Hematopoietic multipotent progenitor cell treated with erythropoietin and hydrocortisone succinate and interleukin-3 and kit ligand, for 4 days (in vitro differentiated cells): ENCODE measurements around the gene KCNT1.

Source experiments
- DNase-seq: peaks from one replicate; pipeline ENCODE4 v3.0.0-alpha.2; 2015

The KCNT1 gene

DNA sequence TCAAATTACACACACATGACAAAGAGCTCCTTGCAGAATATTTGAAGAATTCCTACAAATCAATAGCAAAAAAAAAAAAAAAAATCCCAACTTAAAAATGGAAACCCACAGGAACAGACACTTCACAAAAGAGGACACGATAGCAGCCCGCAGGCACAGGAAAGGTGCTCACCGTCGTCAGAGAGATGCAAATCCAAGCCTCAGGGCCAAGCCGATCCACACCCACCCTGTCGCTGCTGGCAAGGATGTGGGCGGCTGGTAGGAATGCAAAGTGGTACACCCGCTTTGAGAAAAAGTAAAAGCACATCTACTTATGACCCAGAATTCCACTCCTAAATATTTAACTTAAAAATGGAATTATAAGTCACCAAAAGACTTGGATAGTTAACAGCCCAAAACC, 28.0 kb upstream of the KCNT1 start:
- no peak for DNase-seq

DNA sequence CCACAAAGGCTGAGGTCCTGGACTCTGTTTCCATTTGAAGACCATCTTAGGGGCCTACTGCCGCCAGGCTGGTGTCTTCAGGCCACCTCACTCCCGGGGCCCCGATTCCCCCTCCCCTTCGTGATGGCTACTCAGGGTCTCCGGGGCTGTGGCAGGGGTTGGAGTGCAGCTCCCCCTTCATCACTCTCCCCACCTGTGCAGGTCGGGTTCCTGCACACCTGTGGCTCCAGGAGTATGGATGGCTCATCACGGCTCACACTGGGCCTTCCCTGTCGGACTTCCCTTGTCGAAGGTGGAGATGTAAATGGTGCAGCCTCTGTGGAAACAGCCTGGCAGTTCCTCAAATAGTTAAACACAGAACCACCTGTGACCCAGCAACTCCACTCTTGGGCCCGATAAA, 27.0 kb upstream of the KCNT1 start:
- DNase-seq = no peak

DNA sequence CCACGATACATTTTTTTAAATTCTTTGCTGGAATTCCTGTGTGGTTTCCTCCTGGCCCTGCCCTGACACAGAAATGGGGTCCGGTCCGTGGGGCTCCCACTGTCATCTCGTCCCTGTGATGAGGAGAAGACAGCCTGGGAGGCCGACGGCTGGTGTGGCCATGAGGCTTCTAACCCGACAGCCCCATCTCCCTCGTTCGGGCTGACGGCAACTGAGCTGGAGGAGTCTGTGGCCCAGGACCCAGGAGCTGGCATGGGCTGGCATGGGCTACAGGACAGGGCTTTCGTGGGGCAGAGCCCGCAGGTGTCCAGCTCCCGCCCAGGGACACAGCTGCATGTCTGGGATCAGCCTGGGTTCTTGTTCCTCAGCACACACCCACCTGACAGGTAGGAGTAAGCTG, 25.1 kb upstream of the KCNT1 start:
- no peak for DNase-seq

DNA sequence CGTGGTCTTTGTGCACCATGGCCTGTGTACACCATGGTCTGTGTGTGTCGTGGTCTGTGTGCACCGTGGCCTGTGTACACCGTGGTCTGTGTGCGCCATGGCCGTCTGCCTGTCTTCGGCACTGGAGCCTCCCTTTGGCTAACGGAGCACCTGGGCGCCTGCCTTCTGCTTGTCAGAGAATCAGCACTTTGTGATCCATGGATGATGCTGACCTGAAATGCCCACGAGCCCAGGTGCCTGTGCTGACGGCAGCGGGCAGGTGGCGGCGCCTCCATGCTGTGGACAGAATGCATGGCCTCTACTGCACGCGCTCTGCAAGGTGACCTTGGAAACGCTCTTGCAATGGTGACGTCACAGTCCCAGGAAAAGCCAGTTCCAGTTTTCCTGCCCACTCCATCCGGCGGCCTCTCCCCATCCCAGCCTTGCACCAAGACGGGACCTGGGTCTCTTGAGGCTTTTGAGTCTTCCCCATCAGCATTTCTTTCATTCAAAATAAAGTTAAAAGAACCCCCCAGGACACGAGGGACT, 24.3 kb upstream of the KCNT1 start:
- no peak for DNase-seq

DNA sequence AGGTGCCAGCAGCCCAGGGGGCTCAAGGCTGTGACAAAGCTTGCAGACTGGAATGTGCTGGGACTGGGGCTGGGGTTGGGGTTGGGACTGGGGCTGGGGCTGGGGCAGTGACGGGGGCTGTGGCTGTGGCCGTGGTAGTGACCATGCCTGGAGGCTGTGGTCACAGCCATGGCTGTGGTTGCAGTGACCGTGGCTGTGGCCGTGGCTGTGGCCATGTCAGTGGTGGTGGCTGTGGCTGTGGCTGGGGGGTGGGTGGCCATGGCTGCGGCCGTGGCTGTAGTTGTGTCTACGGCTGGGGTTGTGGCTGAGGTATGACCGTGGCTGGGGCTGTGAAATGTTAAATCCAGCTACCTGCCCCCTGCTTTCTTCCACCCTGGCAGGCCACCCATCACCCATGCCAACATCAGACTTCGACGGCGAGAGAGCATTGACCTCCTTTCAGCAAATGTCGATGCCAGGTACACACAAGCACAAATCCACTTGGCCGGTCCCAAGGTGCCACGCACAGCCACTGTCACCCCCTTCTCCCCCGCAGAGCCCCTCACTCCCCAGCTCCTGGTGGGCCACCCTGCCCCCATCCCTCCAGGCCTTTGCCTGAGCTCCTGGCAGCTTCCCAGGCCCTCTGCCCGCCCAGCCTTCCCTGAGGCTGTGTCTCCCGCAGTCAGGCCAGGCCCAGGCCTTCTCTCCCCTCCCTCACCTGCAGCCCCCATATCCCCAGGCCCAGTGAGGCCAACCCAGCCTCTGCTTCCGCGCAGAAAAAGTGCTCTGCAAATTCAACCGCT, 23.6 kb upstream of the KCNT1 start:
- DNase-seq = no peak

DNA sequence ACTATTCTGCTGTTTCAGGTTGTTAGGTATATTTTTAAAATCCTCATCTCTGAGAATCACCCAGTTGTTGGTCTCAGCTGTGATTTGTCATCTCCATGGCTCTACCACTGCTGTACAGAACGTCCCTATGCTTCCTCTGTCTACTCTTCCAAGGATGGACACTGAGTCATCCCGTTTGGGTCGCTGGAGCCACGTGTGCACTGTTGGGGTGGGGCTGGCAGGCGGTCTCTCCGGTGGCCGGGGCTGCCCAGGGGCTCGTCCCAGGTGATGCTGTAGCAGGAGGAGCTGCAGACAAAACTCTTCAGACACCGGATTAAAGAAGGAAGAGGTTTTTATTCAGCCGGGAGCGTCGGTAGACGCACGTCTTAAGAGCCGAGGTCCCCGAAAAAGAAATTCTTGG, 21.9 kb upstream of the KCNT1 start:
- DNase-seq = no peak

DNA sequence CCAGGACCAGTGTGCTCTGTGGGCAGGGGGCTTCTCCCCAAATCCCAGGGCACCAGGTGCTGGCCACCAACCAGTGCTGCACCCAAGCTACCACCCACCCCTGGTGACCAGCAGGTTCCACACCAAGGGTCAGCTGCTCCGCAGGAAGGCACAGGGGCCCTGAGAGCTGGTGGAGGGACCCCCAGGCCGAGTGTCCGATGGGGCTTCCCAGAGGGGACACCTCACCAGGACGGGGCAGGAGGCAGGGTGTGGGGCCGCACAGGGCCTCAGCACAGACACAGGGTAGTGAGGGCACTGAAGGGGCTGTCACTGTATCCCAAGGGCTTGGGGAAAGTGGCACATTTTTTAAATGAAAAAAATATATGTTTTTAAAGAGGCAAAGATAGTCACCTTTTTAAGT, 20.8 kb upstream of the KCNT1 start:
- DNase-seq = no peak

DNA sequence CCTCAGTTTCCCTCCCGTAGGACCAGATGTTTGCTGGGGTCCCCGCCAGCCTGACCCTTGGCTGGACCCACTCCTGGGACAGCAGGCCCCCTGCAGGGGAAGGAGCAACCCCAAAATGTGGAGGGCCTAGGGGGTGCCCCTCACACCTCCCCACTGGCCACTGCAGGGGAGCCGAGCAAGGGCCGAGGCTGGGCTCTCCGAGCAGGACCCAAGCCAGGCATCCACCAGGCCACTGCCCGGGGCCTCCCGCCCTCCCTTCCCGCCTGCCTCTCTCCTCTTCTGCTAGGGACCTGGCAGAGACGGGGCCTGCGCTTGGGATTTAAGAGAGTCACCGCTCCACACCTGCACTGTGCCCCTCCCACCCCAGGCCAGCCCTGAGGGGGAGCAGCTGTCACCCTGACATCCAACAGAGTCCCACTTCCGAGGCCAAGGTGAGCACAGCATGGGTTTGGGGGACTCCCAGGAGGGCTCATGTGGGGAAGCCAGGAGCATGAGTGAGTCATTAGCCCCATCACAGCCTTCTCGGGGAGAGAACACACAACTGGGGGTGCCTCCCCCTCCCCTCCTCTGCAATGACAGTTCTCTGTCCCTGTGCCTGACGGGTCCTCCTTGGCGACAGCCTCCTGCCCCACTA, 18.5 kb upstream of the KCNT1 start:
- DNase-seq = no peak

DNA sequence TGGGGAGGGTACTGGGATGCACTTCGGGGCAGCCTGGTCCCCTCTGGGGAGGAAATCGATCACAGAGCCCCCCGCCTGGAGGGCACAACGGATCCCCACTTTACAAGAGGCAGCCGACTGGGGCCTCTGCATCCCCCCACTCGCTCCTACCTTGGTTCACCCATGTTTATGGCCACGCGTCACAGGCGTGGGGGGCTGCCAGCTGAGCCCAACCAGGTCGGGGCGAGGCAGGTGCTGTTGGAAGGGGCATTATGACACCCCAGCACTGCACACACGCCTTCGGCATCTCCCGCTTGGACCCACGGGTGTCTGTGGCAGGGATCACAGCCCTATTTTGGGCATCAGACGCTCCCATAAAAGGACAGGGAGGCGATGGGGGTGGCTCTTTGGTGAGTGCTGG, 17.3 kb upstream of the KCNT1 start:
- DNase-seq = no peak

DNA sequence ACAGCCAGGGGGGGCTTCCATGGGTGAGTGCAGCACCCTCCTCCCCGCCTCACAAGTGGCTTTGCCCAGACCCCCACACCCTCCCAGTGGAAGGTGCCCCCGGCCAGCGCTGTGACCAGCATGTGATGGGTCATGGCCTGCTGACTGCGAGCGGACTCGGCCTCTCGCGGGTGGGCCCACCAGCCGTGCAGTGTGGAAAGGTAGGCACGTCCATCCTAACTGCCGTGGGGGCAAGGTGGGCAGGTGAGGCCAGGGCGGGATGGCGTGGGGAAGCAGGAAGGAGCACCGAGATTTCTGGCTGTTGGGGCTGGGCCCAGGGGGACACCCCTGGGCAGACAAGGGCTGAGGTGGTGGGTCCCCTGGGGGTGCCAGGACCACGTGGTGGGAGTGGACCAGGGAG, 14.8 kb upstream of the KCNT1 start:
- no peak for DNase-seq

DNA sequence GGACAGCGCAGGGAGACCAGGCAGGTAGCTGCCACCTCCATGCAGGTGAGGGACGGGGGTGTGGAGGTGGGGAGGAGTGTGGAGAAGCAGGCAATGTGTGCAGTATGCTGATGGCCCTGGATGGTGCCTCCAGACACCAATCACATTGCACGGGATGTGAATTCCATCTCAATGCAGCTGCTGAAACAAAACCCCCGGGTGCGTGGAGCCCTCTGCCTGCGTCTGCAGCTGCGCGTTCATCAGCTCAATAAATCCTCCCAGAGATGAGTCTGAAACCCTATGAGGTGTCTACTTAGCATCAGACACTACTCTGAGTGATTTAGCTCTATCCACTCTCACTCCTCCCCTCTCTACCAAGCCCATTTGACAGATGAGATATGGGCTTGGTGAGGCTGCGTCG, 13.0 kb upstream of the KCNT1 start:
- DNase-seq = no peak

DNA sequence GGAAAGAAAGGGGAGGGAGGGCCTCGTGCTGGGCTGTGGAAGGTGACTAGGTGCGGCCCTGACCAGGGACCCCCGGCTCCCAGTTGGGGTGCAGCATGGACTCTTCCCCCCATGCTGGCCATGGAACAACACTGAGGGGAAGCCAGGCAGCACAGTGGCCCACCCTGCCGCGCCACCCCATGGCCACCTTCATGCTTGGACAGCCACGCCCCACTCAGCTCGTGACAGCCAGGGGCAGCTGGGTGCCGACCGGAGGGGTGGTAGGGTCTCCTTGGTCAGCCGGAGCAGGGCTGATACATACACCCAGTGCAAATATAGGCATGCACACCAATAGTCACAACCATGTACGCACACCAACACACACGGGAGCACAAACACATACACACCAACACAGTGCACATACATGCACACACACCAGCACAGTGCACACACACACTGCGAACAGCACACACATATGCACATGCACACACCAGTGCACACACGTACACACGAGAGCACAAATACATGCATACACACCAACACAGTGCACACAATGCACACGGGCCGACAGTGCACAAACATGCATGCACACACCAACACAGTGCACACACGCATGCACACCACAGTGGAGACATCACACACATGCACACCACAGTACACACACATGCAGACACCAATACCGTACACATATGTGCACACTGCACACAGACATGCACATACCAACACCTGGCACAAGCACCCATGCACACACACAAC, 11.0 kb upstream of the KCNT1 start:
- no peak for DNase-seq

DNA sequence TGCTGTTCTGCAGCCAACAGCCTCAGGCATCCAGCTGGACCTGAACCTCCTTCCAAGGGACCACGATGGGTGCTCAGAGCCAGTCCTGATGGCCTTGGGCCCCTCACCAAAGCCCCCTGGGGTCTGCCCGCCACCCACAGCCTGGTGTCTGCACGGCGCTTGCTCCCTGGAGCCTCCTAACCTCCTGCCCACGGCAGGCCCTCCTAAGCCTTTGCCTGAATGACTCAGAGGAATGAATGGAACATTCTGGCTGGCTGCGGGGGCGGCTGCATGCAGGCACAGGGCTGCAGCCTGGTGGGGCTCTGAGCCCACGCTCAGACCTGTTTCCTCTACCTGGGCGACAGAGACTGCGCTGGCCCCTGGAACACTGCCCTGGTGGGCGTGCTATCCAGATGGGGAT, 9.6 kb upstream of the KCNT1 start:
- no peak for DNase-seq

DNA sequence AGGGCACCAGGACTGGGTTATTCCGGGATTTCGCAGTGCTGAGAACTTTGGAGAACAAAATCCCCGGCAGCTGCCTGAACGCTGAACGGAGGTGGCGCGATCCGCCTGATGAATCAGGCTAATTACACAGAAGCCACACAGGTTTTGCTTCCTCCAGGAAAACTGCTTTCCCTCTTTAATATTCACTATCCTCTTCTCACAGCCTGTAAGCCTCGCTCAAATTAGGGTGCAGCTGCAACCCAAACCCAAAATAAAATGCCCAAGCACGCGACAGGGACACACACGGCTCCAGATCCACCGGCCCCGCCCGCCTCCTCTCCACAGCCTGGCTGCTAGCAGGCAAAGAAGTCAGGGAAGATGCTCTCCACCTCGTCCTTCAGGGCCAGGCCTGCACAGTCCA, 8.7 kb upstream of the KCNT1 start:
- DNase-seq = no peak

DNA sequence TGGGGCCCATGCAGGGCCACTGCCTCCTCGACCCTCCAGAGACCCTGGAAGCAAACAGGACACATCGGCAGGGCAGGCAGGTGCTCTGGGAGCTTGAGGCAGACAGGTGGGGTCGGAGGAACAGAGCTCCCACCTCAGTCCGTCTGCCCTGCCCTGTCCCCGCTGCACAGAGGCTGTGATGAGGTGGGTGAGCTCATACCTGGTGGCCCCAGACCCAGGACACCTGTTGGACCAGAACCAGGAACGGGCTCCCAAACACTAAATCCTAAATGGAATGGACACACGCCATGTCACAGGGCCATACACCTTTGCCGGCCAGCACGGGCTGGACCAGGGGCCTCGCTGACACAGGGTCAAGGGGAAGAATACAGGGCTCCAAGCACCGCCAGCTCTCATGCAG, 8.2 kb upstream of the KCNT1 start:
- no peak for DNase-seq

DNA sequence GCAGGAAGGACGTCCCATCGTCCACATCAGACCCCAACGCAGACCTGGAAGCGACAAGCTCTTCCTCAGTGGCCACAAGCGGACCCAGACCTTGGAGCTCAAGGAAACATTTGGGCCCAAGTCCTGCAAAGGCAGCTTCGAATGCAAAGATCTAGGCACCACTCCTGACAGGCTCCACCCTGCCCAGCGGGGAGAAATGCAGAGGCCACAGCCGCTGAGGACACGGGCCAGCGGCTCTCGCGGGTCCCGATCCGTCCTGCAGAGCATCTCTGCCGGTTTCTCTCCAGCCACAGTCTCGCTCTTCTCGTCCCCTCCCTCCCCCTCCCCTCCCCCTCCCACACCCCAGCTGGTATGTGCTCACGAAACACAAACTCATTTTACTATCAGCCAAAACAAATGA, 7.6 kb upstream of the KCNT1 start:
- DNase-seq = no peak

DNA sequence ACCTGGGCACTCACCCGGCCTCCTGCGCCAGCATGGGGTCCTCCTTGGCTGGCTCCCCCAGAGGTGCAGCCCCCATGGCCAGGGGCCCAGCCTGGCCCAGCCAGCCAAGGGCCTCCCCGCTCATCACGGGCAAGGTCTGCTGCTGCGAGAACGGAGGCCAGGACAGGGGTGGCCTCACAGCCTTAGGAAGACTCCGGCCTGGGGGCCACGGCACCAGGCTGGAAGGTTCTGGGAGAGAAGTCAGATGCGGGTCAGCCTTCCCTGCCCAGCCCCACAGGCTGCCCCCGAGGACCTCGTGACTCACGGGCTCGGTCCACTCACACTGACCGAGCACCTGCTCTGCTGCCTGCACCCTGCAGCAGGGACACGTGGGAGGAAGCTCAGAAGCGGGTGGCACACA, 6.9 kb upstream of the KCNT1 start:
- no peak for DNase-seq

DNA sequence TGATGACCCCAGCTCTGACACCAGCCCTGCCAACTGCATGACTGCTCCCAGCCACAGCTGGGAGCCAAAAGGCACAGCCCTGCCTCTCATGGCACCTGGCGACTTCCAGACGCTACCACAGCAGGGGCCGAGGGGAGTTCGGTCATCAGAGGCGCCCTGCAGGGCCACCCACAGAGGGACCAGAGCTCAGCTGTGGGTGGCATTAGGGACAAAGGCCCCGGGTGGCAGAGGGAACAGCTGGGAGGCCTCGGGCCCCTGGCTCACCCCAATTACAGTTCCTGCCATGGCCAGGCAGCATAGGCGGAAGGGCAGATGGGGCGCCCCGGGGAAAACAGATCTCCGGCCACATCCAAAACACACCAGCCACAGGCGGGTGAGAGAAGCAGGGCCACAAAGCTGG, 6.3 kb upstream of the KCNT1 start:
- no peak for DNase-seq

DNA sequence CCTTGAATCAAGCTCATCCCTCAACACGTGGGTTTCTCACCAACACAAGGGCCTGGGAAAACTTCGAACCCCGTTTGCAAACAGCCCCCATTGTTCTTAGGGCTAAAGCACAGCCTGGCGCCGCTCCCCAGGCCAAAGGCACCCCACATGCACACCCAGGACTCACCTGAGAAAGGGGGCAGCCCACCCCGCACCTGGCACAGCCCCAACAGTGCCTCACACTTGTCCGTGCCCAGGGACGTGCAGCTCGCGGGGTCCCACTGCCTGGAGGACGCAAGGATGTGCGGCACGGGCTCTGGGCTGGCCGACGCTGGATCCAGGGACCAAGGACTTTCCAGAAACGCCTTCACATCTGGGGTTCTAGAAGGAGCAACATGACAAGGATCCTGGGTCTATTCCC, 5.5 kb upstream of the KCNT1 start:
- no peak for DNase-seq

DNA sequence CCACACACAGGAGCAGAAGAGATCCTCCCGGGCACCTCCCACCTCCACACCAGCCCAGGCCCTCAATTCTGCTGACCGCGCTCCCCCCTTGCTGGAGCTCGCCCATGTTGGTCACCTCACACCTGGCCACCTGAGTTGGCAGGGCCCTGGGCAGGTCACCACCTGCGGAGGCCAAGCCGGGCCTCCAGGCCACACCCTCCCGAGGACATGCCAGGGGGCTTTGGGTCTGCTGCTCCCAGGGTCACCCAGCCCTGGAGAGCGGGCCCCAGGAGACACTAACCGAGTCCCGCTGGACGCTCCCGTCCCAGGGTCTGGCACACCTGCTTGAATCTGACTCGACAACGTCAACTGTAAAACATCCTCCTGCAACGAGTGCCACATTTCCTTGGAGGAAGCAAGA, 4.8 kb upstream of the KCNT1 start:
- no peak for DNase-seq

DNA sequence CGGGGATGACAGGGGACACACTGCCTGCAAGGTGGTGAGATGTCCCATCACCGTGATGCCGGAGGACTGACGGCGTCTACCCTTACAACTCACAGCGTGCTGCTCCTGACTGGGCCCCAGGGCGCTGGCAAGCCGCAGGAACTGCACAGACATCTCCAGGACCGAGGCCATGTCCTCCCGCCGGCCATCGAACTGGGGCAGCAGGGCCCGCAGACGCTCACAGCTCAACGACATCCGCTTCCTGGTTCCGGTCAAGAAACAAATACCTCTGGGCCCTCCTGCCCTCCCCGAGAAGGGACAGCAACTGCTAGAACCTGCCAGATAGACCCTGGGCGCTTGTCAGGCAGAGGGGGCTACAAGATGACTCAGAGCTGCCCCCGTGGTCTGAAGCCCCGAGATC, 3.7 kb upstream of the KCNT1 start:
- no peak for DNase-seq

DNA sequence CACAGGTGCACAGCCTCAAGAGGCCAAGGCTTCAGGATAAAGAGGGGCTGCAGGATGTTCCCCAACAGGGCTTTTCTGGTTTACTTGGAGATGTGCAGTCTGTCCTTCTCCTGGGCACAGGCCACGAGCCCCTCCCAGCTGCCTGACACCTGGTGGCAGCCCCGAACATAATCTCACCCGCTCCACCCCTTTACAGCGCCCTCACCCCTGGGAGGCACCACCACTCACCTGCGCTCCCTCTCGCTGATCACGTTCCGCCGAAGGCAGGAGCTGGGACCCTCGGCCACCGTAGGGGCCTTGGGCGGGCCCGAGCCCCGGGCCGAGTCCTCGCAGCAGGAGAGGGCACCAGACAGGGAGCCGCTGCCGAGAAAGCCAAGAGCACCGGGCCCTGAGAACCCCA, 3.2 kb upstream of the KCNT1 start:
- DNase-seq = no peak

DNA sequence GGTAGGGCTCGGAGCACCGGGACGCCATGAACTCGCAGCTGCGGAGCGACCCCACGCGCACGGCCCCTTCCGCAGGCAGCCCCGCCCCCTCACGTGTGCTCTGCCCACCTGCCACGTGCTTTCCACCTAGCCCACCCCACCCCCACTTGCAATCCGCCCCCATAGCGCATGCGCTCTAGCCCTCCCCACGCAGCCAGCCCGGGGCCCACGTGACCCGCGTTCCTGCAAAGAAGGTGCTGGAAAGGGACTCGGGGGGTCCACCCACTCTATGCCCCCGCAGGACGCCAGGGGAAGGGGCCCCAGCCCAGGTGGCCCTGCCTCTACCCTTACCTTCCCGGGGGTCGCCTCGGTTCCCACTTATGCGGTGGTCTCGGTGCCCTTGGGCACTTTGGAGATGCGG, 2.5 kb upstream of the KCNT1 start, which contains the start of gene SOHLH1:
SOHLH1 (minus strand) TSS at position 42 of the 400 bp plus-strand sequence; CDS start at position 28, 14 bp downstream.
- no peak for DNase-seq

DNA sequence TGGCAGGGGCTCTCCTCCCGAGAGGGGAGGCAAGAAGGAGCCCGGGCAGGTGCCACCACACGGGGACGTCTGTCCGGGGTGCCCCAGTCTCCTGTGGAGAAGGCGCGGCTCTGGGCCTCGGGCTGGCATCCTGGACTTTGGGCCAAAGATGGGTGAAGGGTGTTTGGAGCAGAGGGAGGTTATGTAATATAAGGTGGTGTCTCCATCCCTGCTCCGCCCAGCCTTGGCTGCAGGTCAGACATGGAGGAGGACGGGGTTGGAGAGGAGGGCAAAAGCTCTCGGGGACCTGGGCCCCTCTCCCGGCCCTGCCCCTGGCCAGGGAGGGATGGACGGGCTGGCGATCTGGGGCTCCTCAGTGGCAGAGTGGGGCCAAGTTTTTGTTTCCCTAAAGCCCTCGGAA, 1.5 kb upstream of the KCNT1 start:
- no peak for DNase-seq
